Prostate gland (tissue), 2 donors: ENCODE results near the gene CPSF7.

Experiments used
- POLR2AphosphoS5 ChIP-seq: sonication (generic); formaldehyde crosslinking; IDR thresholded peaks from one replicate; pipeline ENCODE4 v1.6.1; 2017; ENCODE audit warnings: antibody characterized with exemption
- TF ChIP-seq, protein P1 (sequence below), 4 experiments: fragments of 200-600 bp in 2 of 4; fragments of 450-650 bp in 2 of 4; sonication (generic) in 2 of 4; IDR thresholded peaks; 1 replicate in 3 of 4; 2 replicates in 1 of 4; pipeline ENCODE4 v1.5.1; 2016 to 2019; ENCODE audit warnings: antibody characterized with exemption in 4 of 4, mild to moderate bottlenecking in 2 of 4, moderate library complexity in 2 of 4

DNA sequence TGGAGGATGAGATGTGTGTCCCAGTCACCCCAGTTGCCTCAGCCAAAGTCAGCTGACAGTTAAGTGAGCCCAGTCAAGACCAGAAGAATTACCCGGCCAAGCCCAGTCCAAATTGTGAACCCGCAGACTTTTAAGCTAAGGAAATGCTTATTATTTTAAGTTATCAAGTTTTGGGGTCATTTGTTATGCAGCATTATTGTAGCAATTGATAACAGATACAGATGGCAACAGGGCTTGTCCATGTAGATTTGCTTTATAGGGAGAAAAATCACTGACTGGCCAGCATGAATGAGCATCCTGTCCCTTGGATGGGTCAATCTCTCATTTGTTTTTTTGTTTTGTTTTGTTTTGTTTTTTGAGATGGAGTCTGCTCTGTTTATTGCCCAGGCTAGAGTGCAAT, 23.1 kb upstream of the CPSF7 start:
- TF ChIP-seq, protein P1, sequence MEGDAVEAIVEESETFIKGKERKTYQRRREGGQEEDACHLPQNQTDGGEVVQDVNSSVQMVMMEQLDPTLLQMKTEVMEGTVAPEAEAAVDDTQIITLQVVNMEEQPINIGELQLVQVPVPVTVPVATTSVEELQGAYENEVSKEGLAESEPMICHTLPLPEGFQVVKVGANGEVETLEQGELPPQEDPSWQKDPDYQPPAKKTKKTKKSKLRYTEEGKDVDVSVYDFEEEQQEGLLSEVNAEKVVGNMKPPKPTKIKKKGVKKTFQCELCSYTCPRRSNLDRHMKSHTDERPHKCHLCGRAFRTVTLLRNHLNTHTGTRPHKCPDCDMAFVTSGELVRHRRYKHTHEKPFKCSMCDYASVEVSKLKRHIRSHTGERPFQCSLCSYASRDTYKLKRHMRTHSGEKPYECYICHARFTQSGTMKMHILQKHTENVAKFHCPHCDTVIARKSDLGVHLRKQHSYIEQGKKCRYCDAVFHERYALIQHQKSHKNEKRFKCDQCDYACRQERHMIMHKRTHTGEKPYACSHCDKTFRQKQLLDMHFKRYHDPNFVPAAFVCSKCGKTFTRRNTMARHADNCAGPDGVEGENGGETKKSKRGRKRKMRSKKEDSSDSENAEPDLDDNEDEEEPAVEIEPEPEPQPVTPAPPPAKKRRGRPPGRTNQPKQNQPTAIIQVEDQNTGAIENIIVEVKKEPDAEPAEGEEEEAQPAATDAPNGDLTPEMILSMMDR (IDR thresholded peaks at IDR 0.05): no peak
- TF ChIP-seq POLR2AphosphoS5: no peak
